Measurements from ENCODE around the gene GPR87.

Gene GPR87

GRCh38 chr3:151312972-151313371 is 3.6 kb downstream of the GPR87 start:
- TF ChIP-seq, protein P1, sequence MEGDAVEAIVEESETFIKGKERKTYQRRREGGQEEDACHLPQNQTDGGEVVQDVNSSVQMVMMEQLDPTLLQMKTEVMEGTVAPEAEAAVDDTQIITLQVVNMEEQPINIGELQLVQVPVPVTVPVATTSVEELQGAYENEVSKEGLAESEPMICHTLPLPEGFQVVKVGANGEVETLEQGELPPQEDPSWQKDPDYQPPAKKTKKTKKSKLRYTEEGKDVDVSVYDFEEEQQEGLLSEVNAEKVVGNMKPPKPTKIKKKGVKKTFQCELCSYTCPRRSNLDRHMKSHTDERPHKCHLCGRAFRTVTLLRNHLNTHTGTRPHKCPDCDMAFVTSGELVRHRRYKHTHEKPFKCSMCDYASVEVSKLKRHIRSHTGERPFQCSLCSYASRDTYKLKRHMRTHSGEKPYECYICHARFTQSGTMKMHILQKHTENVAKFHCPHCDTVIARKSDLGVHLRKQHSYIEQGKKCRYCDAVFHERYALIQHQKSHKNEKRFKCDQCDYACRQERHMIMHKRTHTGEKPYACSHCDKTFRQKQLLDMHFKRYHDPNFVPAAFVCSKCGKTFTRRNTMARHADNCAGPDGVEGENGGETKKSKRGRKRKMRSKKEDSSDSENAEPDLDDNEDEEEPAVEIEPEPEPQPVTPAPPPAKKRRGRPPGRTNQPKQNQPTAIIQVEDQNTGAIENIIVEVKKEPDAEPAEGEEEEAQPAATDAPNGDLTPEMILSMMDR (conservative IDR thresholded peaks at IDR 0.05; ENCODE audit: low read depth, low read length), result no peak
- no peak overlapping the region for H3K4me3 ChIP-seq (ENCODE audit: low read depth, low read length)
- DNase-seq (ENCODE audit: low read depth), result no peak

- no peak overlapping the region for H3K4me3 ChIP-seq (ENCODE audit: low read depth, low read length)
- no peak for DNase-seq (ENCODE audit: low read depth)
Observed at GRCh38 chr3:151309566-151309965, 7.1 kb downstream of the GPR87 start.

GRCh38 chr3:151307583-151308488 is 8.8 kb downstream of the GPR87 start:
- H3K4me3 ChIP-seq (ENCODE audit: low read depth, low read length), result no peak overlapping the region
- TF ChIP-seq, protein P1 (conservative IDR thresholded peaks at IDR 0.05; ENCODE audit: low read depth, low read length), result no peak
- no peak for DNase-seq (ENCODE audit: low read depth)

More at GRCh38 chr3:151309566-151309965, 7.1 kb downstream of the GPR87 start:
- TF ChIP-seq, protein P1 (conservative IDR thresholded peaks at IDR 0.05; ENCODE audit: low read depth, low read length), result no peak

DNA sequence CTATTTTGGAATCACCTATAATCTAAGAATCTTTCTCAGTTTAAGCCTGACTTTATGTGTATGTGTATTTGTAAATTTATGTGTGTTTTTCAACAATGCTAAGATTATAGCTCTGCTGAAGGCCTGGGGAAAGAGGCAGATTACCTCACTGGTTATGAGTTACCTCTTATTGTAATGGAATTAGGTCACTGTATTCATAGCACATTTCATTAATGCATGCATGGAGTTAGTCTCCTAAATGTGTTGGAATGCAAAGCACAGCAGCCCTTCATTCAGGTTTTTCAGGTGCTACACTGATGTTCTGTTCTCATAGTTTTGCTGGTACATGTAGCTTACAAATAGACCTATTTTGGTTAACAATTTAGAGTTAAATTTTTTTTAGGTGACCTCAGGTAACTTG is 9.5 kb downstream of the GPR87 start:
- TF ChIP-seq, protein P1 (conservative IDR thresholded peaks at IDR 0.05; ENCODE audit: low read depth, low read length), result no peak
- no peak for DNase-seq (ENCODE audit: low read depth)
- H3K4me3 ChIP-seq (ENCODE audit: low read depth, low read length), result no peak overlapping the region

DNA sequence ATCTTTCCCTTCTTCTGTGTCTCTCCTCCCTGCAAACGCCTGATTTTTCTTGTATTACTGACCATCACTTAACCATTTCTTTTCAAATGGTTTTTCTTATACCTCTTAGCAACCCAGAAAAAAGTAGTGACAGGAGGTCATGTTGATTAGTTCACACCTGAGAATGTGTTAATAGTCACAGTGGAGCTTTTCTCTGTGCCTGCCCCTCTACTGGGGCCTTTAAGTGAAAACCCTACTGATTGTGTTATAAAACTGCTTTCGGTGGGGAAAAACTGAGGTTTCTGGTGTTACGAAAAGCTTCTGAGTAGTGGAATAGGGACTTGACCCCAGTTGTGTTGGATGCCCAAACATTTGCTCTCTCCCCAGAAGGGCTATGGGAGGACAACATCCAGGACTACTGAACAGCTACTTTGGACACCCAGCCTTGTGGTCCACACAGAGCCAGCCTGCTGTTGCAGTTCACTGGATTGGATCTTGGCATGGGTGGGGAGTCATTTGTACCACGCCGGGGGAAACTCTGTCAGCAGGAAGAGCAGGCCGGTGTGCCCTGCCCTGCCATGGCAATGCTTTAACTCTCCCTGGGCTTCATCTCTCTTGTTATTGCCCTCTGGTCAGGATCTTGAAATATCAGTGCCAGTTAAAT is 10.3 kb downstream of the GPR87 start:
- DNase-seq (ENCODE audit: low read depth), result no peak
- no peak overlapping the region for H3K4me3 ChIP-seq (ENCODE audit: low read depth, low read length)
- TF ChIP-seq, protein P1 (conservative IDR thresholded peaks at IDR 0.05; ENCODE audit: low read depth, low read length), result no peak

DNA sequence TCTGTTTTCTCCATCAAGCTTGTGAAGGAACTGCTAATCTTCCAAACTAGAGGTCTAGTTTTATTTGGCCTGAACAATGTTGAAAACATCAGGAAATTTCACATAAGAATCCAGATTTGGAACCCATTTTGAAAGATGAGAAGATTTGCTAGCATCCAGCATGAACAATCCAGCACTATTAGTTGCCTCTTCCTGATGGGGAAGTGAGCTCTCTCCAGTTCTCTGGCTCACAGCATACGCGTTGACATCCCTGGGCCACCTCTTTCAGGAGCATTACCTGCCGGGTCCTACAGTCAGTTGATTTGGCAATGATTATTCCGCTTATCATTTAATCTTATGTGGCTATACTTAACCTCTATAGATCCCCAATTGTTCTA is 10.9 kb downstream of the GPR87 start:
- no peak for DNase-seq (ENCODE audit: low read depth)
- TF ChIP-seq, protein P1 (conservative IDR thresholded peaks at IDR 0.05; ENCODE audit: low read depth, low read length), result no peak
- H3K4me3 ChIP-seq (ENCODE audit: low read depth, low read length), result no peak overlapping the region
